Fibroblast of mammary gland (primary cell): Measurements from ENCODE around the gene GLA.

Source experiments
- DNase-seq: peaks from one replicate; pipeline ENCODE4 v3.0.0-alpha.2; 2010; ENCODE audit warnings: low read depth
- H3K4me3 ChIP-seq: 2 replicates; pipeline ENCODE4 v1.5.1; 2011; ENCODE audit warnings: low read depth, mild to moderate bottlenecking, low read length, moderate library complexity; ENCODE audit not compliant: control insufficient read depth
- TF ChIP-seq, protein P1 (sequence below): conservative IDR thresholded peaks from 2 replicates; pipeline ENCODE4 v1.5.1; 2011; ENCODE audit warnings: low read depth, low read length, inconsistent platforms; ENCODE audit not compliant: control insufficient read depth, insufficient read depth

The GLA gene

DNA sequence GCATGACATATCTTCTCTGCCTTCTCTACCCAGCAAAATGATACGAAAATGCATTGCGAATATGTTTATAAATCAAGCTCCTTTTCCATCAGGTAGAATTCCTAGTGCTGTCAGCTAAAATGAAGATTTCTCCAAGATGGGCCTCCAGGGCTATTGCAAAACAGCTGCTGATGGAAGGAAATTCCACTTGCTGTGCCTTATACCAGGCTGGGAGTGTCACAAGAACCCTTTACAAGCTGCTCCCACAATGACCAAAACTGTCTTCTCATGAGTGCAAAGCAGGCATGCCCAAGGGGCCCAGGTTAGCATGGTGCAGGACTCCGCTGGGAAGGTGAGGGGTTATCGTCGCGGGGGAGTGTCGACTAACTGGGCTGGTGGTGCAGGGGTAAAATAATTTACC lies 9.0 kb upstream of the GLA start:
- no peak for DNase-seq
- TF ChIP-seq, protein P1, sequence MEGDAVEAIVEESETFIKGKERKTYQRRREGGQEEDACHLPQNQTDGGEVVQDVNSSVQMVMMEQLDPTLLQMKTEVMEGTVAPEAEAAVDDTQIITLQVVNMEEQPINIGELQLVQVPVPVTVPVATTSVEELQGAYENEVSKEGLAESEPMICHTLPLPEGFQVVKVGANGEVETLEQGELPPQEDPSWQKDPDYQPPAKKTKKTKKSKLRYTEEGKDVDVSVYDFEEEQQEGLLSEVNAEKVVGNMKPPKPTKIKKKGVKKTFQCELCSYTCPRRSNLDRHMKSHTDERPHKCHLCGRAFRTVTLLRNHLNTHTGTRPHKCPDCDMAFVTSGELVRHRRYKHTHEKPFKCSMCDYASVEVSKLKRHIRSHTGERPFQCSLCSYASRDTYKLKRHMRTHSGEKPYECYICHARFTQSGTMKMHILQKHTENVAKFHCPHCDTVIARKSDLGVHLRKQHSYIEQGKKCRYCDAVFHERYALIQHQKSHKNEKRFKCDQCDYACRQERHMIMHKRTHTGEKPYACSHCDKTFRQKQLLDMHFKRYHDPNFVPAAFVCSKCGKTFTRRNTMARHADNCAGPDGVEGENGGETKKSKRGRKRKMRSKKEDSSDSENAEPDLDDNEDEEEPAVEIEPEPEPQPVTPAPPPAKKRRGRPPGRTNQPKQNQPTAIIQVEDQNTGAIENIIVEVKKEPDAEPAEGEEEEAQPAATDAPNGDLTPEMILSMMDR, result no peak
- no peak overlapping the region for H3K4me3 ChIP-seq

DNA sequence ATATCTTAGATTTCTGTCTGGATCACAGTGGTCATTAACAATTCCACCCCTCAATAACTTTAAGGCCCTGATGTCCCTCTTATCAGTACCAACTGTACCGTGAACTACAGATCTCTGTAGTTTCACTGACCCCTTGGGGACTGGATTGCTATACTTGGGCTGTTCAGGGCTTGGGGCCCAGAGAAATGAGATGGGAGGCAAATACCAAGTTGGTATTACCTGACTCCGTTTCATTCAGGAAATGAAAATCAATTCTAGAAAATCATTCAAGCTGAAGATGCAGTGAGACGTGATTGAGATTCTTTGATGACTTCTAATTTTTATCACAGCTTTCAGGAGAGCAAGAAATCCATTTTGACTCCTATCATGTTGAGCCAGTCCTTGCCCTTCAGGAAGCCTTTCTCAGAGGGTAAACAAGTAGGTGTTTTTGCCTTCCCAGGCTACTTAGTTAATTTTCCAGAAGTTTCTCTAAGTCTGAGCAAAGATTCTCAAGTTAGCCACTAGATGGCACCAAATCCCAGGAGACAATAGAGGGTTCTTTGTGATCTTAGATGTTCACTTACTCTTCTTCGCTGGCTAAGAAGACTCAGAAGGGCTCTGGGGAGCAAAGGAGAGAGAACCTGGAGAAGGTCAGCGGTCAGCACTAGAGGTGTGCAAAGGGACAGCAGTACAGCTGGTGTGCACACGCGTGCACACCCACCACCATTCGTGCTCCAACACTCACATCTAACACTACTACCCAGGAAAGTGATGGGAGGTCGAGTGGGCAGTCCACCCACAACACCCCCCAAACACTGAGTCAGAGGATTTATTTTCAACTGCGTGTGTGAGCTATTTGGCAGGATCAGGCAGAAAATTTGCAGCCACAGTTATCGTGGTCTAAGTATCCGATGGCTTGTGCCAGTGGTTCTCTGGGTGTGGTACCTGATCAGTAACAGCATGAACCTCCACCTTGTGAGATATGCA lies 7.7 kb upstream of the GLA start:
- H3K4me3 ChIP-seq, result no peak overlapping the region
- TF ChIP-seq, protein P1, result peak; percentile 84
- peak; percentile 89 for DNase-seq

DNA sequence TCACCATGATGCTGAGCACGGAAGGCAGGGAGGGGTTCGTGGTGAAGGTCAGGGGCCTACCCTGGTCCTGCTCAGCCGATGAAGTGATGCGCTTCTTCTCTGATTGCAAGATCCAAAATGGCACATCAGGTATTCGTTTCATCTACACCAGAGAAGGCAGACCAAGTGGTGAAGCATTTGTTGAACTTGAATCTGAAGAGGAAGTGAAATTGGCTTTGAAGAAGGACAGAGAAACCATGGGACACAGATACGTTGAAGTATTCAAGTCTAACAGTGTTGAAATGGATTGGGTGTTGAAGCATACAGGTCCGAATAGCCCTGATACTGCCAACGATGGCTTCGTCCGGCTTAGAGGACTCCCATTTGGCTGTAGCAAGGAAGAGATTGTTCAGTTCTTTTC lies 4.3 kb upstream of the GLA start:
- TF ChIP-seq, protein P1, result no peak
- no peak overlapping the region for H3K4me3 ChIP-seq
- no peak for DNase-seq

DNA sequence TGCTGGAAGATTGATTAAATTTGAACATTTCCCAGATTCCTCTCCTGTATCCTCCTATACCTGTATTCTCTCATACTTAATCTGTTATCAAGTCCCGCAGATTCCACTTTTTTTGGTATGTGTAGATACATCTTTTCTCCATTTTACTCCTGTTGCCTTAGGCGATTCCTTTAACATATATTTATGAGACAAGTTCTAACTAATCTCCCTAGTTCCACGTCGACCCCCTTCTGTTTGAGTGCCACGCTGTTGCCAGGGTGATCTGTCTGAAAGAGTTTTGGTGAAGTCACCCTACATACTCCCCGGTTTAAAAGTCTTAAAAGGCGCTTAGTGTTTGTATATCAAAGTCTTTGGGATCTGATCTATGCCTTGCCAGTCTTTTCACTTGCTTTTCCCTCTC lies 2.7 kb upstream of the GLA start:
- H3K4me3 ChIP-seq, result peak overlapping the region; percentile 11
- TF ChIP-seq, protein P1, result no peak
- no peak for DNase-seq

DNA sequence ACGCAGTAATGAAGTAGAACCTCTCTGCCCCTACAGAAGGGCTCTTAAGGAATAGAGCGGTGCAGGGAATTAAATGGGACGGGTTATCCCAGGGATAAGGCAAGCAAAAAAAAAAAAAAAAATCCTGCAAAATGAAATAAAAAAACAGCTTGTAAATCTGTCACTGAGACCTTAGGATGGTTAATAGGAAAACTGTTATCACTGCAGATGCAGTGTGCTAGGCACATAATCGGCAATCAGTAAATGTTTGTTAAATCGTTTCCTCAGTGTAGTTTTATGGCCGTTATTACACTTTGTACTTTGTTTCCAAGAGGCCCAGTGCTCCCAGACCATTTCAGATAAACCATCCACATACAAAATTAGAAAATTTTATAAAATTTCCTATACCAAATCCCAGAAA lies 1.3 kb upstream of the GLA start:
- TF ChIP-seq, protein P1, result no peak
- peak overlapping the region; percentile 78 for H3K4me3 ChIP-seq

DNA sequence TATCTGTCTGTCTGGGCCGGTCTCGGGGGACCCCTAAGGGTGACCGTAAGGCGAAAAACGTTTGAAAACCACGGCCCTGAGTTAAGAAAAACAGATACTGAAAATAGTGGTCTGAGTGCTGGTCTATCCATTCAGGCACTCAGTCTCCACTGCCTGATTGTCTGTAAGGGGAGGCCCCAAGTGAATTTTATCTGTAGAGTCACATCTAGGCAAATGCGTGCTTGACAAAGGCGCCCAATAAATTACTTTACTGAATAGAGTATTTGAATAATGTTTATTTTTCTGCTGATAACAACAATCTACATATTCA lies 762 bp upstream of the GLA start:
- H3K4me3 ChIP-seq, result peak overlapping the region; percentile 78
- TF ChIP-seq, protein P1, result no peak
- DNase-seq, result no peak

More for the DNA sequence above, 1.3 kb upstream of the GLA start:
- DNase-seq, result no peak
